Measurements from ENCODE around the gene KCNAB2.

- no peak for TF ChIP-seq CTCF (conservative IDR thresholded peaks at IDR 0.05; ENCODE audit: low read length)
- TF ChIP-seq EZH2phosphoT487 (IDR thresholded peaks at IDR 0.05; ENCODE audit: borderline replicate concordance) = no peak
Observed at GRCh38 chr1:6092211-6092610, 46.5 kb downstream of the KCNAB2 start.
